Body of pancreas (tissue), 4 donors: Measurements from ENCODE around the gene PTBP3.

Experiments used
- POLR2A ChIP-seq, 3 donors: fragments of 450-650 bp; IDR thresholded peaks; one replicate each; pipeline ENCODE4 v1.6.1; 2016; ENCODE audit warnings: antibody characterized with exemption in 3 of 3, mild to moderate bottlenecking in 2 of 3
- TF ChIP-seq, protein P1 (sequence below), 7 experiments: fragments of 450-650 bp in 4 of 7; fragments of 200-600 bp in 3 of 7; sonication (generic) in 3 of 7; IDR thresholded peaks; one replicate each; pipeline ENCODE4 v1.5.1; 2016 to 2019; ENCODE audit warnings: antibody characterized with exemption in 7 of 7

DNA sequence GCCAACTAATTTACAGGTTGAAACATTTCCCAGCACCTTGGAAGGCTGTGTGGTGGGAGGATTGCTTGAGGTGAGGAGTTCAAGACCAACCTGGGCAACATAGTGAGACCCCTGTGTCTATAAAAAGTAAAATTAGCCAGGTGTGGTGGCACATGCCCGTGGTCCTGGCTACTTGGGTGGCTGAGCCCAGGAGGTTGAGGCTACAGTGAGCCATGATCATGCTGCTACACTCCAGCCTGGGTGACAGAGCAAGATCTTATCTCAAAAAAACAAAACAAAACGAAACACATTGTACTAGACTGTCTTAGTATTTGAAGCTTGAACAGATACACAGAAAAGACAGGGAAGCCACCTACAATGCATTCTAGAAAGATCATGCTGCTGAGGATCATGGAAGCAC lies 43.7 kb upstream of the PTBP3 start:
- TF ChIP-seq, protein P1, sequence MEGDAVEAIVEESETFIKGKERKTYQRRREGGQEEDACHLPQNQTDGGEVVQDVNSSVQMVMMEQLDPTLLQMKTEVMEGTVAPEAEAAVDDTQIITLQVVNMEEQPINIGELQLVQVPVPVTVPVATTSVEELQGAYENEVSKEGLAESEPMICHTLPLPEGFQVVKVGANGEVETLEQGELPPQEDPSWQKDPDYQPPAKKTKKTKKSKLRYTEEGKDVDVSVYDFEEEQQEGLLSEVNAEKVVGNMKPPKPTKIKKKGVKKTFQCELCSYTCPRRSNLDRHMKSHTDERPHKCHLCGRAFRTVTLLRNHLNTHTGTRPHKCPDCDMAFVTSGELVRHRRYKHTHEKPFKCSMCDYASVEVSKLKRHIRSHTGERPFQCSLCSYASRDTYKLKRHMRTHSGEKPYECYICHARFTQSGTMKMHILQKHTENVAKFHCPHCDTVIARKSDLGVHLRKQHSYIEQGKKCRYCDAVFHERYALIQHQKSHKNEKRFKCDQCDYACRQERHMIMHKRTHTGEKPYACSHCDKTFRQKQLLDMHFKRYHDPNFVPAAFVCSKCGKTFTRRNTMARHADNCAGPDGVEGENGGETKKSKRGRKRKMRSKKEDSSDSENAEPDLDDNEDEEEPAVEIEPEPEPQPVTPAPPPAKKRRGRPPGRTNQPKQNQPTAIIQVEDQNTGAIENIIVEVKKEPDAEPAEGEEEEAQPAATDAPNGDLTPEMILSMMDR (IDR thresholded peaks at IDR 0.05): no peak
- TF ChIP-seq POLR2A (IDR thresholded peaks at IDR 0.05): no peak
